ENCODE results near the gene DLGAP1.

DLGAP1 gene

DNA sequence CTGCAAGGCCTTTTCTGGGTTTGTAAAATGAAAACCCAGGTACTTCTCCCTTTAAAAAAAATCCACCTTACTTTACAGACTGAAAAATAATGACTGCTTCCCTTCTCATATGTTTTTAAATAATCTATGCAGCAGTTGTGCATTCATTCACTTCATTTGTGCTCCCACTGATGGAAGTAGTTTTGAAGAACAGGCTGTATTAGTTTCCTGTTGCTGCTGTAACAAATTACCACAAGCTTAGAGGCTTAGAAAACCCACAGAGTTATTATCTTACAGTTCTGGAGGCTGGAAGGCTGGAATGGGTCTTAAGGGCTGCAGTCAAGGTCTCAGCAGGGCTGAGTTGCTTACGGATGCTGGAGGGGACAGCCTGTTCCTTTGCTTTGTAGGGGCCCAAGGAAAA is 670.2 kb downstream of the DLGAP1 start:
- Histone ChIP-seq H3K36me3 (ENCODE audit: control insufficient read depth in 2 of 2, insufficient read depth in 2 of 2, low read length in 2 of 2) (no peaks in the 10 kb centered on the region), H3K4me1 (ENCODE audit: control insufficient read depth, insufficient read depth, low read length) (no peaks in the 10 kb centered on the region), H3K9ac (ENCODE audit: low read length in 2 of 2) (no peak overlapping the region), H3K27me3 (ENCODE audit: control insufficient read depth in 1 of 2, insufficient read depth in 2 of 2, low read length in 2 of 2) (no peaks in the 10 kb centered on the region), H3K9me3 (ENCODE audit: control insufficient read depth in 2 of 2, low read length in 2 of 2) (peaks cover 3 to 6% of the 10 kb centered on the region in 2 donors), H3K4me3 (ENCODE audit: low read length in 2 of 2) (no peak overlapping the region), H3K27ac (ENCODE audit: low read length) (no peak overlapping the region)

DNA sequence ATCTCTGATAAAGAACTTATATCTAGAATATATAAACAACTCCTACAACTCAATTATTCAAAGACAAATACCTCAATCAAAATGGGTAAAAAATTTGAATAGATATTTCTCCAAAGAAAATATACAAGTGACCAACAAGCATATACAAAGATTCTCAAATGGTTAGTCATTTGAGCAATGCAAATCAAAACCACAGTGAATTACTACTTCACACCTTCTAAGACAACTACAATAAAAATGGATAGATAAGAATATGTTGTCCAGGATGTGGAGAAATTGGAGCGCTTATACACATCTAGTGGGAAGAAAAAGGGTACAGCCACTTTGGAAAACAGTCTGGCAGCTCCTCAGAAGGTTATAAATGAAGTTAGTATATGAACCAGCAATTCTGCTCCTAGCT is 672.2 kb downstream of the DLGAP1 start:
- no peak overlapping the region for H3K4me3 ChIP-seq (ENCODE audit: low read length in 2 of 2)

DNA sequence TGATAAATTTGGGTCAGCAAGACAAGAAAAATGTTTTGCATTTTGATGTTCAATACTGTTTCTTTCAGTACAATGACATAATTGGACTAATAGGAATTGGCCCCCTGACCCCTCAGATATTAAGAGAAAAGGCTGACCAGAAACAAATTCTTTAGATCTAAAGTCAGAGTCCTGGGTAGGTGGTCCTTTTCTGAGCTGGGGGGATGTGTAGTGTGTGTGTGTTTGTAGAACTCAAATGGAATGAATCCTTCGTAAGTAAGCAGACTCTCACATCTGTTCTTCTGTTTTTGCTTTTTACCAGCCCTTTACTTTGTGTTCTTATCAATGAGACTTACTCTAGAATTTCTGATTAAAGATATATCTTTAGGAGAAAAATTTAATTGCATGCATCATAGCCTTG is 677.4 kb downstream of the DLGAP1 start:
- no peaks in the 10 kb centered on the region for H3K36me3 ChIP-seq (ENCODE audit: control insufficient read depth in 2 of 2, insufficient read depth in 2 of 2, low read length in 2 of 2)
- no peak overlapping the region for H3K4me3 ChIP-seq (ENCODE audit: low read length in 2 of 2)

More for the DNA sequence above, 672.2 kb downstream of the DLGAP1 start:
- H3K27ac ChIP-seq (ENCODE audit: low read length), result no peak overlapping the region
- no peaks in the 10 kb centered on the region for H3K36me3 ChIP-seq (ENCODE audit: control insufficient read depth in 2 of 2, insufficient read depth in 2 of 2, low read length in 2 of 2)
- H3K9me3 ChIP-seq (ENCODE audit: control insufficient read depth in 2 of 2, low read length in 2 of 2), result peaks cover 3 to 6% of the 10 kb centered on the region in 2 donors
- no peaks in the 10 kb centered on the region for H3K27me3 ChIP-seq (ENCODE audit: control insufficient read depth in 1 of 2, insufficient read depth in 2 of 2, low read length in 2 of 2)
- H3K9ac ChIP-seq (ENCODE audit: low read length in 2 of 2), result no peak overlapping the region
- H3K4me1 ChIP-seq (ENCODE audit: control insufficient read depth, insufficient read depth, low read length), result no peaks in the 10 kb centered on the region

DNA sequence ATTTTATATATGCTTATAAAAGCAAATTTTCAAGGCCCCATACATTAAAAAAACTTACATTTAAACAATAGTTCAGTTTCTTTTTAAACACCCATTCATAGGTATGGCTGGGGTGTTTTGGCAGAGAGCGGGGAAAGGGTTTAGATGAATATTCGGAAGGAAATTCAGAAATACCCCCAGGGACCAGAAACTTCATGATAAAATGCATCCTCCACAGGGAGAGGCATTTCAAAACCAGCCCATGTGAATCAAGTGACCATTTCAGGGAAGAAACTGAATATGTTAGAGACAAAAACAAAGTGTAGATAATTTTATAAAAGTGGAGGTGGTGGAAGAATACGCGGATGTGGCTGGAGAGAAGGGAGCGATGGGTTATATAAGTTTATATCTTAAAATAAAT is 678.0 kb downstream of the DLGAP1 start:
- Histone ChIP-seq H3K27me3 (ENCODE audit: control insufficient read depth in 1 of 2, insufficient read depth in 2 of 2, low read length in 2 of 2) (no peaks in the 10 kb centered on the region), H3K9me3 (ENCODE audit: control insufficient read depth in 2 of 2, low read length in 2 of 2) (no peaks in the 10 kb centered on the region), H3K27ac (ENCODE audit: low read length) (no peak overlapping the region), H3K4me1 (ENCODE audit: control insufficient read depth, insufficient read depth, low read length) (no peaks in the 10 kb centered on the region), H3K36me3 (ENCODE audit: control insufficient read depth in 2 of 2, insufficient read depth in 2 of 2, low read length in 2 of 2) (no peaks in the 10 kb centered on the region), H3K9ac (ENCODE audit: low read length in 2 of 2) (no peak overlapping the region), H3K4me3 (ENCODE audit: low read length in 2 of 2) (no peak overlapping the region)

More for the DNA sequence above, 677.4 kb downstream of the DLGAP1 start:
- Histone ChIP-seq H3K4me1 (ENCODE audit: control insufficient read depth, insufficient read depth, low read length) (no peaks in the 10 kb centered on the region), H3K27ac (ENCODE audit: low read length) (no peak overlapping the region), H3K9ac (ENCODE audit: low read length in 2 of 2) (no peak overlapping the region), H3K27me3 (ENCODE audit: control insufficient read depth in 1 of 2, insufficient read depth in 2 of 2, low read length in 2 of 2) (no peaks in the 10 kb centered on the region), H3K9me3 (ENCODE audit: control insufficient read depth in 2 of 2, low read length in 2 of 2) (no peaks in the 10 kb centered on the region)

DNA sequence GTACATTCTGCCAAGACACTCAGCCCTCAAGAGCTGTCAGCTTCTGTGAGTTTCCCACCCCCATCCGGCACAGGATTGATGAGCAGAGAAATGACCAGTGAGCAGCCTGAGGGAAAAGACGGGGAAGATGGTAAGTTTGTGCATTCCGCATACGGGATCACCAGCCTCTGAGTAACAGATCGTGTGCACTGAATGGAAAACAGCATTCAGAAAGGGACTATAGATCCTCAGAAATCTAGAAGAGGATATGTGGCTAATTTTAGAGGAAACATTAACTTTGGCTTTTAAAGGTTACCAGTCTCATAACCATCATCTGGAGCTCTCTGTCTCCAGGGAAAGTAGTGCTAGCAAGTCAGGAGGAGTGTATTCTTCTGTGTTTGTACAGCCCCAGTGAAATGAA is 679.1 kb downstream of the DLGAP1 start:
- no peak overlapping the region for H3K27ac ChIP-seq (ENCODE audit: low read length)
- no peak overlapping the region for H3K4me3 ChIP-seq (ENCODE audit: low read length in 2 of 2)
- no peak overlapping the region for H3K9ac ChIP-seq (ENCODE audit: low read length in 2 of 2)
- no peaks in the 10 kb centered on the region for H3K36me3 ChIP-seq (ENCODE audit: control insufficient read depth in 2 of 2, insufficient read depth in 2 of 2, low read length in 2 of 2)
- H3K27me3 ChIP-seq (ENCODE audit: control insufficient read depth in 1 of 2, insufficient read depth in 2 of 2, low read length in 2 of 2), result no peaks in the 10 kb centered on the region
- no peaks in the 10 kb centered on the region for H3K4me1 ChIP-seq (ENCODE audit: control insufficient read depth, insufficient read depth, low read length)
- no peaks in the 10 kb centered on the region for H3K9me3 ChIP-seq (ENCODE audit: control insufficient read depth in 2 of 2, low read length in 2 of 2)

DNA sequence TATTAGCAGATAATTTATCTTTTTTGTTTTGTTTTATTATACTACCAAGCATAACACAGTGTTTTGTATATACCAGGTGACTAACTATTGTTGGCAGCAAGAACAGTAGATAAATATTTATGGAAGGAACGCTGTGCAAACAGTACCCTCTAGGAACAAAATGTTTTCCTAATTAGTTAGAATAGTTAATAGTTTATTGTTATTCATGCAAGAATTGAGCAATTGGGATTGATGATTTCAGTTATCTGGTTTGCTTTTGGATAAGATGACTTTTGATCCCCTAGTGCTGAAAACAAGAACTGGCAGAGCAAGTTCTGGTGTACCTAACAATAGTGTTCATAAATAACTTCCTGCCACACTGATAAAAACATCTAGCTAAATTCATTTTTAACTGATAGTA is 681.8 kb downstream of the DLGAP1 start:
- no peak overlapping the region for H3K4me3 ChIP-seq (ENCODE audit: low read length in 2 of 2)
- H3K4me1 ChIP-seq (ENCODE audit: control insufficient read depth, insufficient read depth, low read length), result no peaks in the 10 kb centered on the region
- no peaks in the 10 kb centered on the region for H3K9me3 ChIP-seq (ENCODE audit: control insufficient read depth in 2 of 2, low read length in 2 of 2)
- no peaks in the 10 kb centered on the region for H3K27me3 ChIP-seq (ENCODE audit: control insufficient read depth in 1 of 2, insufficient read depth in 2 of 2, low read length in 2 of 2)
- H3K9ac ChIP-seq (ENCODE audit: low read length in 2 of 2), result no peak overlapping the region
- no peaks in the 10 kb centered on the region for H3K36me3 ChIP-seq (ENCODE audit: control insufficient read depth in 2 of 2, insufficient read depth in 2 of 2, low read length in 2 of 2)
- H3K27ac ChIP-seq (ENCODE audit: low read length), result no peak overlapping the region

DNA sequence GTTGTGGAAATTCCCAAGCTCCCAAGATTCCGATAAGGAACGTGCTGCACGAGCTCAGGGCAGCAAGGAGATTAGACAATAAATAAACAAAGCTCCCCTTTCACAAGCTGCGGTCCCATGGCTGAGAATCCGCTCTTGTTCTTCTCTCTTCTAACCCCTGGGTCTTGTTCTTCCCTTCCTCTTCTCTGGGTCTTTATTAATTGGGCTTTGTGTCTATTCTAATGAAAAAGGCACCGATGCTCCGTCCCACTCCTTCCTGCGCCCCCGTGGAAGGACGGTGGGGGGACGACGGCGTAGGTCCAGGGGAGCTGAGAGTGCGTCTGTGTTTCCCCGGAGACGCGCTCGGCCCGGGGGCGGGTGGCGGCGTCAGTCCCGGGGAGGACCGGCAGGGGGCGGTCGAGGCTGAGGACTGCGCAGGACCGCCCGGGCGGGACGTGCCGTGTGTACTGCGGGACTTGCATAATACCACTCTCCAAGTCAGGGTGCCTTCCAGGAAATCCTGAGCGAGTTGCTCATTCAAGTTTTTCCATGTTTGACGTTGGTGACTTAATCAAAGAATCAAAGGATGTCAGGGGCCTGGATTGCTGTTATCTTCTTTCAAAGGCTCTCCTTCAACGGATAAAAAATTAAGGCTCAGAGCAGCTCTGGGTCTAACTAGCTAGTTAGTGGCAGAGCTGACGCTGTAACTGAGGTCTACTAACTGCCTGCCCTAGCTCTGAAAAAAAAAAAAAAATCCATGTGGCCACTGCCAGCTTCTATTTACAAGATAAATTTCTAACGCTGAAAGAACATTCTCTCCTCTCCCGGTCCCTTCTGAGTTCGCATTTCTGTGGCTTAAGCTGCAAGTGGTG is 683.8 kb downstream of the DLGAP1 start:
- no peak overlapping the region for H3K27ac ChIP-seq (ENCODE audit: low read length)
- no peaks in the 10 kb centered on the region for H3K9me3 ChIP-seq (ENCODE audit: control insufficient read depth in 2 of 2, low read length in 2 of 2)
- no peaks in the 10 kb centered on the region for H3K27me3 ChIP-seq (ENCODE audit: control insufficient read depth in 1 of 2, insufficient read depth in 2 of 2, low read length in 2 of 2)
- H3K4me3 ChIP-seq (ENCODE audit: low read length in 2 of 2), result peak overlapping the region; percentile 62 to 73
- no peaks in the 10 kb centered on the region for H3K36me3 ChIP-seq (ENCODE audit: control insufficient read depth in 2 of 2, insufficient read depth in 2 of 2, low read length in 2 of 2)
- H3K9ac ChIP-seq (ENCODE audit: low read length in 2 of 2), result peak overlapping the region; percentile 52 to 56
- no peaks in the 10 kb centered on the region for H3K4me1 ChIP-seq (ENCODE audit: control insufficient read depth, insufficient read depth, low read length)

DNA sequence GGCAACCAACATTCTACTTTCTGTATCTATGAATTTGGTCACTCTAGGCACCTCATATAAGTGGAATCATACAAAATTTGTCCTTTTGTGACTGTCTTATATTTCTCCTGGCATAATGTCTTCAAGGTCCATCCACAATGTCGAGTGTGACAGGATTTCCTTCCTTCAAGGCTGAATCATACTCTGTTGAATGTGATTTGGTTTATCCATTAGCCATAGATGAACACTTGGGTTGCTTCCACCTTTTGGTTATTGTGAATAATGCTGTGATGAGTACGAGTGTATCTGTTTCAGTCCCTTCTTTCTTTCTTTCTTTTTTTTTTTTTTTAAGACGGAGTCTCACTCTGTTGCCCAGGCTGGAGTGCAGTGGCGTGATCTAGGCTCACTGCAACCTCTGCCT is 693.8 kb downstream of the DLGAP1 start:
- no peaks in the 10 kb centered on the region for H3K27me3 ChIP-seq (ENCODE audit: control insufficient read depth in 1 of 2, insufficient read depth in 2 of 2, low read length in 2 of 2)
- no peak overlapping the region for H3K4me3 ChIP-seq (ENCODE audit: low read length in 2 of 2)
- no peak overlapping the region for H3K27ac ChIP-seq (ENCODE audit: low read length)
- no peaks in the 10 kb centered on the region for H3K4me1 ChIP-seq (ENCODE audit: control insufficient read depth, insufficient read depth, low read length)
- H3K36me3 ChIP-seq (ENCODE audit: control insufficient read depth in 2 of 2, insufficient read depth in 2 of 2, low read length in 2 of 2), result no peaks in the 10 kb centered on the region
- H3K9ac ChIP-seq (ENCODE audit: low read length in 2 of 2), result no peak overlapping the region
- peaks cover 0 to 6% of the 10 kb centered on the region in 2 donors for H3K9me3 ChIP-seq (ENCODE audit: control insufficient read depth in 2 of 2, low read length in 2 of 2)

DNA sequence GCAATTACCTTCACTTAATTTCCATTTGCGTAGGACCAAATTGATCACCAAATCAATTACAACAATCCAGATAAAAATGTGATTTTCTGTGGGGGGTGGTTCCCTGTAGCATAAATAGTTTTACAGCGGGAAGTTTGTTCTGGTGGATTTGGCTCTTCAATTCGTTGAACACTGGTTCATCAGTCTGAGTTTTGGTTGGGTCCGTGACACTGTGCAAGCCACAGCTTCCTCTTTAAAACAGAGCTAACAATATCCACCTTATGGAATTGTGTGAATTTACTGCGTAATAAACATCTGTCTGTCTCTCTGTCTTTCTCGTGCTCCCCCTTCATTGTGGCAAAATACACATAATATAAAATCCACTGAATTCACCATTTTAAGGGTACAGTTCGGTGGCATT is 694.4 kb downstream of the DLGAP1 start:
- Histone ChIP-seq H3K27me3 (ENCODE audit: control insufficient read depth in 1 of 2, insufficient read depth in 2 of 2, low read length in 2 of 2) (no peaks in the 10 kb centered on the region), H3K27ac (ENCODE audit: low read length) (no peak overlapping the region), H3K4me1 (ENCODE audit: control insufficient read depth, insufficient read depth, low read length) (no peaks in the 10 kb centered on the region), H3K36me3 (ENCODE audit: control insufficient read depth in 2 of 2, insufficient read depth in 2 of 2, low read length in 2 of 2) (no peaks in the 10 kb centered on the region), H3K4me3 (ENCODE audit: low read length in 2 of 2) (no peak overlapping the region), H3K9ac (ENCODE audit: low read length in 2 of 2) (no peak overlapping the region), H3K9me3 (ENCODE audit: control insufficient read depth in 2 of 2, low read length in 2 of 2) (peaks cover 0 to 6% of the 10 kb centered on the region in 2 donors)

DNA sequence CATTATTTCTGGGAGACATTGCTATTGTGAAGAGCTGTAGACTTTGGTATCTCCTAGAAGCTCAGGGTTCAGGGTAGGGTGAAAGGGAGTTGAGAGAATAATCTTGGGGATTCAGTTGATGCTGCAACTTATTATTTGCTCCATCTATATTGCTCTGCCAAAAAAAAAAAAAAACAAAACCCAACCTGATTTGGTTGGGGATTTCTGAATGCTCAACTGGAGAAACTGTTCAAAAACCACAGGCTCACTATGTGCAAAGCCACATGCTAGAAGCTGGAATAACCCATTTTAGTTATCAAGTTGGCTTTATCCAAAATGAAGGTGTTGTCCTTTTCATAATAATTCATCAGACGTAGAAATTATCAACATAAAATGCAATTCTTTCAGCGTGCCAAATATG is 696.0 kb downstream of the DLGAP1 start:
- Histone ChIP-seq H3K9me3 (ENCODE audit: control insufficient read depth in 2 of 2, low read length in 2 of 2) (peaks cover 0 to 5% of the 10 kb centered on the region in 2 donors), H3K4me3 (ENCODE audit: low read length in 2 of 2) (no peak overlapping the region), H3K9ac (ENCODE audit: low read length in 2 of 2) (no peak overlapping the region), H3K27ac (ENCODE audit: low read length) (no peak overlapping the region), H3K36me3 (ENCODE audit: control insufficient read depth in 2 of 2, insufficient read depth in 2 of 2, low read length in 2 of 2) (no peaks in the 10 kb centered on the region), H3K4me1 (ENCODE audit: control insufficient read depth, insufficient read depth, low read length) (no peaks in the 10 kb centered on the region), H3K27me3 (ENCODE audit: control insufficient read depth in 1 of 2, insufficient read depth in 2 of 2, low read length in 2 of 2) (no peaks in the 10 kb centered on the region)

DNA sequence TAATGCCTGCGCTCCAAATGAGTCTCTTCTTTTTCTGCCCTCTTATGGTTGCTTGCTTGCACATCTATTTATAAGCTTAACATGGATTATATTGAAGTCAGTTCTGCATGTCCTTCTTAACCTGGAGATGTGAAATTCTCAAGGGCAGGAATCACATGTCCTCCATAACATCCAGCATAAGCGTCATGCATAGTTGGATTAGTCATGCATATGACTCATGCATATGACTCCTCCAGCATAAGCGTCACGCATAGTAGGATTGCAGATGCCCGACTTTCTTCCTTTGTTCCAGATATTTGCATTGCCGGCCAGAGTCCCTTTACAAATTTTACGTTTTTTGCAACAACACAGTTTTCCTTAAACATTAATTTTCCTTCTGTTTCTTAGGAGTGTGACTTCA is 696.6 kb downstream of the DLGAP1 start:
- Histone ChIP-seq H3K4me3 (ENCODE audit: low read length in 2 of 2) (no peak overlapping the region), H3K9me3 (ENCODE audit: control insufficient read depth in 2 of 2, low read length in 2 of 2) (peaks cover 0 to 4% of the 10 kb centered on the region in 2 donors), H3K9ac (ENCODE audit: low read length in 2 of 2) (no peak overlapping the region), H3K27me3 (ENCODE audit: control insufficient read depth in 1 of 2, insufficient read depth in 2 of 2, low read length in 2 of 2) (no peaks in the 10 kb centered on the region), H3K27ac (ENCODE audit: low read length) (no peak overlapping the region), H3K36me3 (ENCODE audit: control insufficient read depth in 2 of 2, insufficient read depth in 2 of 2, low read length in 2 of 2) (no peaks in the 10 kb centered on the region), H3K4me1 (ENCODE audit: control insufficient read depth, insufficient read depth, low read length) (no peaks in the 10 kb centered on the region)

All from stomach smooth muscle (tissue), 2 donors.